Measurements from ENCODE around the gene GNB1. TPM values are rescaled to one million over a fixed set of nuclear protein-coding genes. Genes with fewer than 3 reads are reported as not detected.

The GNB1 gene
- polyA plus RNA-seq, 1 experiment = 400 TPM

DNA sequence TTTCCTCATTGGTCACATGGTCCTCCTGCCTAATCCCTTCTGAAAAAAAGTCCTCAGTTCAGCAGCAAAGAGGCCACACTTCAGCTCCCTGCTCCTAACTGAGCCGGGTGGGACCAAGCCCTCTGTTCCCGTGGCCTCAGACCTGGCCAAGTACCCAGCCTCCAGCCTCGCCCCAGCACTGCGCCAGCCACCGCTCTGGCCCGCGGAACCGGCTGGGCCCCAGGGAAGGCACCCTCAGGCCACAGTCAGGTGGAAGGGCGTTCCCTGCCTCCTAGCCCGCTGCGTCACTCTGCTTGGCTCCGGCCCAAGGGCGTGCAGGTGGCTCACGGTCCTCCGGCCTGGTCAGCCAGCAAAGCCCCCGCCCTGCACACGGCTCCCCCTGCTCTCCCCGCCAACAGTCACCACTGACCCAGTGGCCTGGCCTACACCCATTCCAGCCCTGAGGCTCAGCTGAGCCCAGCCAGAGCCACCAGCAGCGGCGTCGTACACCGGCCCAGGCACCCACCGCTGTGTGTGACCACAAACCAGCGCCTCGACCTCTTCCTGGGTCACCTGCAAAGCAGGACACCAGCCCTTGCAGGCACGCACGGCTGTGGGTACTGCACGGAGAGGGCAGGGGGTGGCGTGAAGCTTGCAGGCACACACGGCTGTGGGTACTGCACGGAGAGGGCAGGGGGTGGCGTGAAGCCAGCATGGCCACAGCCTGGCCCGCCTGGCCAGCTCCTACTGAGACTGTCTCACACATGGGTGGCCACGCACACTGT lies 132.0 kb downstream of the GNB1 start:
- CTCF ChIA-PET = no interaction called here
- Histone ChIP-seq H3K9me3 (ENCODE audit: control insufficient read depth, insufficient read depth, low read length) (no peaks in the 10 kb centered on the region; the same call in 1 of the 2 replicates), H3K27ac (ENCODE audit: low read depth, low read length) (no peak overlapping the region), H3K4me3 (ENCODE audit: low read depth, low read length) (no peak overlapping the region), H3K27me3 (ENCODE audit: control insufficient read depth, insufficient read depth, low read length) (no peaks in the 10 kb centered on the region)
- no peak for DNase-seq (ENCODE audit: low read depth, low spot score)
- TF ChIP-seq, protein P1, sequence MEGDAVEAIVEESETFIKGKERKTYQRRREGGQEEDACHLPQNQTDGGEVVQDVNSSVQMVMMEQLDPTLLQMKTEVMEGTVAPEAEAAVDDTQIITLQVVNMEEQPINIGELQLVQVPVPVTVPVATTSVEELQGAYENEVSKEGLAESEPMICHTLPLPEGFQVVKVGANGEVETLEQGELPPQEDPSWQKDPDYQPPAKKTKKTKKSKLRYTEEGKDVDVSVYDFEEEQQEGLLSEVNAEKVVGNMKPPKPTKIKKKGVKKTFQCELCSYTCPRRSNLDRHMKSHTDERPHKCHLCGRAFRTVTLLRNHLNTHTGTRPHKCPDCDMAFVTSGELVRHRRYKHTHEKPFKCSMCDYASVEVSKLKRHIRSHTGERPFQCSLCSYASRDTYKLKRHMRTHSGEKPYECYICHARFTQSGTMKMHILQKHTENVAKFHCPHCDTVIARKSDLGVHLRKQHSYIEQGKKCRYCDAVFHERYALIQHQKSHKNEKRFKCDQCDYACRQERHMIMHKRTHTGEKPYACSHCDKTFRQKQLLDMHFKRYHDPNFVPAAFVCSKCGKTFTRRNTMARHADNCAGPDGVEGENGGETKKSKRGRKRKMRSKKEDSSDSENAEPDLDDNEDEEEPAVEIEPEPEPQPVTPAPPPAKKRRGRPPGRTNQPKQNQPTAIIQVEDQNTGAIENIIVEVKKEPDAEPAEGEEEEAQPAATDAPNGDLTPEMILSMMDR (IDR thresholded peaks at IDR 0.05; ENCODE audit: low read depth, low read length) = no peak
- POLR2A ChIA-PET = no interaction called here

DNA sequence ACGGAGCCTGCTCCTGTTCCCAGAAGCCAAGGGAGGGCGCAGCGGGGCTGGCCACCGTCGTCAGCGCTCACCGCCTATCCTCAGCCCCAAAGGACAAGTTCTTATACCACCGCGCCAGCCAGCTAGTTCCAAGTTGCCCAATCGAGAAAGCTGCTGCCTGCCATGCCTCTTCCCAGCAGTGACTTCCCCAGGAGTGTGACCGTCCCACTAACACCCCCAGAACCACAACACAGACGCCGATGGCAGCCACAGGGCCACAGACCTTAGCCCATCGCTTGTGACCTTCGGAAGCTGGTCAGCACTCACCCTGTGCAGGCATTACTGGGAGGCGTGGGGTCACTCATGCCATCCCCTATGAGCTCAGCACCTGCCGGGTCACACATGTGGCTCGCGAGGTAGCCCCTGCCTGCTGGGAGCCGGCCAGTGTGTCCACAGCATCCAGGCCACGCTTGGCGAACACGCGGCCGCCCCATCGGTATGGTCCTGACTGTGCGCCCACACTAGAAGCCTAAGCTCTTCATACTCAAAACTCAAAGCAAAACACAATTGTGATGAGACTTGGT lies 132.7 kb downstream of the GNB1 start:
- H3K27ac ChIP-seq (ENCODE audit: low read depth, low read length) = no peak overlapping the region
- DNase-seq (ENCODE audit: low read depth, low spot score) = no peak
- no peaks in the 10 kb centered on the region; the same call in 1 of the 2 replicates for H3K9me3 ChIP-seq (ENCODE audit: control insufficient read depth, insufficient read depth, low read length)
- POLR2A ChIA-PET = no interaction called here
- H3K4me3 ChIP-seq (ENCODE audit: low read depth, low read length) = no peak overlapping the region
- TF ChIP-seq, protein P1 (IDR thresholded peaks at IDR 0.05; ENCODE audit: low read depth, low read length) = no peak
- H3K27me3 ChIP-seq (ENCODE audit: control insufficient read depth, insufficient read depth, low read length) = no peaks in the 10 kb centered on the region
- CTCF ChIA-PET = no interaction called here

DNA sequence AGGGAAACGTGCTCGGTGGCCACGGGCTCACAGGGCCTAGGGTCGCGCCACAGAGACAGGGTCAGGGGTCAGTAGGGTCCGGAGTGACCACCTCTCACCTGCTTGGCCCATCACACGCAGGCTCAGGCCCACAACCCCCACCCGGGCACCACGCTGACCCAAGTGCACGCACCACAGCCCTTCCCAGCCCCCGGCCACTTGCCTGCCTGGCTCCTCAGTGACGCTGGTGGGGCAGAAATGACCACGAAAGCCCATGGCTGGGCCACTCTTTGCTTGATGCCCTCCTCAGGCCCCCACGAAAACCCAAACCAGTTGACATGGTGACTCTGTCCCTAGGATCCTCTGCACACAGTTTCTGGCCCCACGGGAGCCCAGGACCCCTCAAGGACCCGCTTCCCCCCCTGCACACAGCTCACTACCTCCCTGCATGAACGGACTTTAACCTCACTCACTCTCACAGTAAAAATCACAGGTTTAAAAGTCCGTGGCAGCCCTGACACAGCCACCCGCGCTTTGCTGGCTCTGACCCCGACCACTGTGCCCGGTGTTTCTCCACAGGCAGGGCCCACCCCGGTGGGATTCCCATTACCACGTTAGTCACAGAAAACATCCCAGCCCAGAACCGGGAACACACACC lies 133.3 kb downstream of the GNB1 start:
- Histone ChIP-seq H3K9me3 (ENCODE audit: control insufficient read depth, insufficient read depth, low read length) (no peaks in the 10 kb centered on the region; the same call in 1 of the 2 replicates), H3K4me3 (ENCODE audit: low read depth, low read length) (no peak overlapping the region), H3K27me3 (ENCODE audit: control insufficient read depth, insufficient read depth, low read length) (no peaks in the 10 kb centered on the region), H3K27ac (ENCODE audit: low read depth, low read length) (no peak overlapping the region)
- ChIA-PET POLR2A (no interaction called here), CTCF (no interaction called here)
- TF ChIP-seq, protein P1 (IDR thresholded peaks at IDR 0.05; ENCODE audit: low read depth, low read length) = no peak
- DNase-seq (ENCODE audit: low read depth, low spot score) = no peak

DNA sequence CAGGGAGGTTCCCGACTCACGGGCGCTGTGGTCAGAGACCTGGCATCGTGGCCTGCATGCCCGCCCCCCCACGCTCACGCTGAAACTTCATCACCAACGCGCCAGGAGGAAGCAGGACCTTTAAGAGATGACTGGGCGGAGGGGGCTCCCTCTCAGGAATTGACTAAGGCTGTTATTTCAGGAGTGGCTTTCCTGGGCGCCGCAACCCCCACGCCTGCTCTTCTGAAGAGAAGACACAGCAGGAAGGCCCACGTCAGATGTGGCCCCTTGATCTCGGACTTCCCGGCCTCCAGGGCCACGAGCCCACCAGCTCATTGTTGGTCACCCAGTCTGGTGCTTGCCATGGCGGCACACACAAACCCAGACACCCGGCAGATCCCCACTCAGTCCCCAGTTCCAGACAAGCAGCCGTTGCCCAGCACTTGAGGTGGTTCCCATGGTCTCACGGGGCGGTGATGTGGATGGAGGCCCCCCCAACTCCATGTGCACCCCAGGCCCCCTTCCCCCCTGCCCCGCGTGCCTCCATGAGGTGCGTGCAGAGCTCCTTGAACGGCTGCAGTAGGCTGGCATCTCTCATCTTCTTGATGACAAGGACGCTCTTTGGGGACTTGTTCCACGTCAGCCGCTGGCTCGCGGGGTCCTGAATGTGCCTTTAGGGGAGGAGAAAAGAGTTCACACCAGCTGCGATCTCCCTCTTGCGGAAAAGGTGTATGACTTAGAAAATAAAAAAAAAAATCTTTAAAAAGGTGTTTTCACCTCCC lies 134.0 kb downstream of the GNB1 start:
- DNase-seq (ENCODE audit: low read depth, low spot score) = no peak
- Histone ChIP-seq H3K27ac (ENCODE audit: low read depth, low read length) (no peak overlapping the region), H3K27me3 (ENCODE audit: control insufficient read depth, insufficient read depth, low read length) (no peaks in the 10 kb centered on the region), H3K4me3 (ENCODE audit: low read depth, low read length) (no peak overlapping the region), H3K9me3 (ENCODE audit: control insufficient read depth, insufficient read depth, low read length) (no peaks in the 10 kb centered on the region; the same call in 1 of the 2 replicates)
- TF ChIP-seq, protein P1 (IDR thresholded peaks at IDR 0.05; ENCODE audit: low read depth, low read length) = no peak
- ChIA-PET POLR2A (no interaction called here), CTCF (no interaction called here)

Measured in AG04450 (cell line).